GM23338 (cell line): ENCODE results near the gene ZNF605. TPM values are rescaled to one million over a fixed set of nuclear protein-coding genes. Genes with fewer than 3 reads are reported as not detected.

Experiments
- ATAC-seq: fragments of 200-7000 bp; cut with Tn5 transposase; 3 replicates; pipeline ENCODE4 v1.9.1; 2020
- DNase-seq: peaks from one replicate; pipeline ENCODE4 v3.0.0-alpha.2; 2015; ENCODE audit warnings: low spot score
- H2AFZ ChIP-seq: fragments of 200-600 bp; sonication (generic); 2 replicates; pipeline ENCODE4 v1.8.0; 2016; ENCODE audit warnings: antibody characterized with exemption, mild to moderate bottlenecking, moderate library complexity
- H3F3A ChIP-seq: fragments of 200-600 bp; sonication (generic); replicated peaks from 2 replicates; pipeline ENCODE4 v1.8.0; 2017; ENCODE audit warnings: antibody characterized with exemption, mixed run types, low read depth
- H3K27ac ChIP-seq: fragments of 200-600 bp; sonication (generic); 2 replicates; pipeline ENCODE4 v1.6.1; 2016; ENCODE audit warnings: low read depth
- H3K27me3 ChIP-seq: fragments of 200-600 bp; sonication (generic); 2 replicates; pipeline ENCODE4 v1.8.0; 2016; ENCODE audit warnings: mild to moderate bottlenecking, mixed run types, moderate library complexity; ENCODE audit not compliant: insufficient read depth
- H3K36me3 ChIP-seq: fragments of 200-600 bp; sonication (generic); 2 replicates; pipeline ENCODE4 v1.8.0; 2016; ENCODE audit warnings: mild to moderate bottlenecking; ENCODE audit not compliant: insufficient read depth
- H3K4me1 ChIP-seq: fragments of 200-600 bp; sonication (generic); 2 replicates; pipeline ENCODE4 v1.8.0; 2016; ENCODE audit warnings: mild to moderate bottlenecking, moderate library complexity; ENCODE audit not compliant: insufficient read depth
- H3K4me2 ChIP-seq: fragments of 200-600 bp; sonication (generic); 2 replicates; pipeline ENCODE4 v1.7.1; 2017; ENCODE audit warnings: mixed run types
- H3K4me3 ChIP-seq: fragments of 200-600 bp; sonication (generic); 2 replicates; pipeline ENCODE4 v1.6.1; 2016; ENCODE audit warnings: mixed run types
- H3K79me2 ChIP-seq: fragments of 200-600 bp; sonication (generic); replicated peaks from 2 replicates; pipeline ENCODE4 v1.8.0; 2017; ENCODE audit warnings: mild to moderate bottlenecking; ENCODE audit not compliant: insufficient read depth
- H3K9me2 ChIP-seq: fragments of 200-600 bp; sonication (generic); 2 replicates; pipeline ENCODE4 v1.8.0; 2017; ENCODE audit not compliant: insufficient read depth
- H4K20me1 ChIP-seq: fragments of 200-600 bp; sonication (generic); replicated peaks from 2 replicates; pipeline ENCODE4 v1.8.0; 2017; ENCODE audit warnings: mild to moderate bottlenecking; ENCODE audit not compliant: insufficient read depth
- H3K27ac Mint-ChIP-seq: 2 replicates; pipeline ENCODE4 v1.8.0; 2020; ENCODE audit warnings: inconsistent platforms, mild to moderate bottlenecking, moderate library complexity, mixed read lengths
- H3K27me3 Mint-ChIP-seq: 3 replicates; pipeline ENCODE4 v1.8.0; 2022; ENCODE audit warnings: low read depth, mild to moderate bottlenecking, moderate library complexity, mixed read lengths, inconsistent platforms; ENCODE audit not compliant: insufficient read depth, poor library complexity
- H3K36me3 Mint-ChIP-seq: 3 replicates; pipeline ENCODE4 v1.8.0; 2021; ENCODE audit warnings: low read depth, mild to moderate bottlenecking, inconsistent platforms, moderate library complexity, mixed read lengths
- H3K4me1 Mint-ChIP-seq: 3 replicates; pipeline ENCODE4 v1.8.0; 2020; ENCODE audit warnings: mild to moderate bottlenecking, inconsistent platforms, mixed read lengths
- H3K4me3 Mint-ChIP-seq: 3 replicates; pipeline ENCODE4 v1.8.0; 2021; ENCODE audit warnings: moderate library complexity, mild to moderate bottlenecking, inconsistent platforms, mixed read lengths
- H3K9me3 Mint-ChIP-seq: 3 replicates; pipeline ENCODE4 v1.8.0; 2020; ENCODE audit warnings: moderate library complexity, mild to moderate bottlenecking, inconsistent platforms, mixed read lengths
- CREB1 ChIP-seq: fragments of 250-450 bp; sonication (Bioruptor Pico); IDR thresholded peaks from 2 replicates; pipeline ENCODE4 v1.5.0; 2020; ENCODE audit warnings: low read depth, mild to moderate bottlenecking, moderate library complexity
- ETS1 ChIP-seq: IDR thresholded peaks from 2 replicates; pipeline ENCODE4 v1.6.1; 2016; ENCODE audit warnings: antibody characterized with exemption
- EZH2 ChIP-seq: fragments of 200-600 bp; sonication (generic); IDR thresholded peaks from one replicate; pipeline ENCODE4 v1.8.0; 2017; ENCODE audit warnings: antibody characterized with exemption, mild to moderate bottlenecking, low read depth; ENCODE audit not compliant: unreplicated experiment
- EZH2phosphoT487 ChIP-seq: fragments of 200-600 bp; sonication (generic); IDR thresholded peaks from one replicate; pipeline ENCODE4 v1.8.1; 2018; ENCODE audit warnings: antibody characterized with exemption; ENCODE audit not compliant: unreplicated experiment
- JUNB ChIP-seq: IDR thresholded peaks from one replicate; pipeline ENCODE4 v1.6.1; 2016; ENCODE audit warnings: antibody characterized with exemption; ENCODE audit not compliant: unreplicated experiment
- NANOG ChIP-seq: IDR thresholded peaks from 2 replicates; pipeline ENCODE4 v1.6.1; 2016; ENCODE audit warnings: antibody characterized with exemption, borderline replicate concordance
- POLR2AphosphoS5 ChIP-seq: IDR thresholded peaks from 2 replicates; pipeline ENCODE4 v1.6.1; 2016; ENCODE audit warnings: antibody characterized with exemption, low read depth
- STAT1 ChIP-seq: IDR thresholded peaks from one replicate; pipeline ENCODE4 v1.6.1; 2016; ENCODE audit warnings: antibody characterized with exemption; ENCODE audit not compliant: unreplicated experiment
- ZNF114 ChIP-seq: fragments of 250-450 bp; sonication (Bioruptor Pico); IDR thresholded peaks from 2 replicates; pipeline ENCODE4 v1.5.0; 2020; ENCODE audit warnings: mild to moderate bottlenecking, moderate library complexity
- ZNF331 ChIP-seq: fragments of 250-450 bp; sonication (Bioruptor Pico); IDR thresholded peaks from 2 replicates; pipeline ENCODE4 v1.5.0; 2020; ENCODE audit warnings: low read depth, mild to moderate bottlenecking, moderate library complexity
- ZNF462 ChIP-seq: fragments of 250-450 bp; sonication (Bioruptor Pico); IDR thresholded peaks from 2 replicates; pipeline ENCODE4 v1.5.0; 2020; ENCODE audit warnings: mild to moderate bottlenecking, moderate library complexity
- polyA plus RNA-seq: library from polyadenylated mRNA; unstranded; fragments of >200 nt; fragmentation: Nextera tagmentation; extraction: Ambion mirVana; gene quantifications from 2 replicates; pipeline ENCODE4 v1.2.1, GENCODE V29; 2016
- total RNA-seq: library from RNA; depleted of rRNA; stranded (reverse); fragments of >200 nt; shearing (Covaris generic); gene quantifications from 2 replicates; pipeline ENCODE4 v1.2.3, GENCODE V29; 2014
- TF ChIP-seq, protein P1 (sequence below), 2 experiments: fragments of 200-600 bp in 1 of 2; sonication (generic) in 1 of 2; conservative IDR thresholded peaks; 2 replicates each; pipeline versions ENCODE4 v1.5.1 to v1.6.1; 2016 to 2017; ENCODE audit warnings: antibody characterized with exemption in 2 of 2, low read depth in 2 of 2, mild to moderate bottlenecking in 2 of 2, moderate library complexity in 1 of 2

ZNF605 gene
- total and polyA plus RNA-seq, 2 experiments from 2014 or later = 13.5 to 17.1 TPM

- Histone ChIP-seq H3F3A (peaks cover 4% of the 10 kb centered on the region; the same call in 1 of the 2 replicates), H3K4me3 (no peak overlapping the region), H2AFZ (no peak overlapping the region), H3K9me2 (no peaks in the 10 kb centered on the region), H4K20me1 (no peaks in the 10 kb centered on the region), H3K4me1 (no peaks in the 10 kb centered on the region), H3K27me3 (no peaks in the 10 kb centered on the region), H3K36me3 (peaks cover 18% of the 10 kb centered on the region; the same call in 1 of the 2 replicates), H3K79me2 (peaks cover 8% of the 10 kb centered on the region; the same call in 1 of the 2 replicates), H3K4me2 (no peak overlapping the region), H3K27ac (no peak overlapping the region)
- no peaks in the 10 kb centered on the region for H3K4me1 Mint-ChIP-seq
- H3K4me3 Mint-ChIP-seq = no peak overlapping the region
- no peak overlapping the region for H3K27ac Mint-ChIP-seq
- ATAC-seq (no peak), DNase-seq (no peak)
- peaks cover 48% of the 10 kb centered on the region for H3K9me3 Mint-ChIP-seq
- H3K27me3 Mint-ChIP-seq = peaks cover 4% of the 10 kb centered on the region
- H3K36me3 Mint-ChIP-seq = peaks cover 90% of the 10 kb centered on the region
- TF ChIP-seq, protein P1, sequence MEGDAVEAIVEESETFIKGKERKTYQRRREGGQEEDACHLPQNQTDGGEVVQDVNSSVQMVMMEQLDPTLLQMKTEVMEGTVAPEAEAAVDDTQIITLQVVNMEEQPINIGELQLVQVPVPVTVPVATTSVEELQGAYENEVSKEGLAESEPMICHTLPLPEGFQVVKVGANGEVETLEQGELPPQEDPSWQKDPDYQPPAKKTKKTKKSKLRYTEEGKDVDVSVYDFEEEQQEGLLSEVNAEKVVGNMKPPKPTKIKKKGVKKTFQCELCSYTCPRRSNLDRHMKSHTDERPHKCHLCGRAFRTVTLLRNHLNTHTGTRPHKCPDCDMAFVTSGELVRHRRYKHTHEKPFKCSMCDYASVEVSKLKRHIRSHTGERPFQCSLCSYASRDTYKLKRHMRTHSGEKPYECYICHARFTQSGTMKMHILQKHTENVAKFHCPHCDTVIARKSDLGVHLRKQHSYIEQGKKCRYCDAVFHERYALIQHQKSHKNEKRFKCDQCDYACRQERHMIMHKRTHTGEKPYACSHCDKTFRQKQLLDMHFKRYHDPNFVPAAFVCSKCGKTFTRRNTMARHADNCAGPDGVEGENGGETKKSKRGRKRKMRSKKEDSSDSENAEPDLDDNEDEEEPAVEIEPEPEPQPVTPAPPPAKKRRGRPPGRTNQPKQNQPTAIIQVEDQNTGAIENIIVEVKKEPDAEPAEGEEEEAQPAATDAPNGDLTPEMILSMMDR (conservative IDR thresholded peaks at IDR 0.05; ENCODE audit: low read depth in 2 of 2) = no peak
- TF ChIP-seq STAT1 (no peak), CREB1 (CRISPR knock-in tag) (no peak), NANOG (no peak), EZH2phosphoT487 (no peak), EZH2 (no peak), ETS1 (no peak)
Observed at GRCh38 chr12:132945806-132946205, 10.3 kb downstream of the ZNF605 start.

DNA sequence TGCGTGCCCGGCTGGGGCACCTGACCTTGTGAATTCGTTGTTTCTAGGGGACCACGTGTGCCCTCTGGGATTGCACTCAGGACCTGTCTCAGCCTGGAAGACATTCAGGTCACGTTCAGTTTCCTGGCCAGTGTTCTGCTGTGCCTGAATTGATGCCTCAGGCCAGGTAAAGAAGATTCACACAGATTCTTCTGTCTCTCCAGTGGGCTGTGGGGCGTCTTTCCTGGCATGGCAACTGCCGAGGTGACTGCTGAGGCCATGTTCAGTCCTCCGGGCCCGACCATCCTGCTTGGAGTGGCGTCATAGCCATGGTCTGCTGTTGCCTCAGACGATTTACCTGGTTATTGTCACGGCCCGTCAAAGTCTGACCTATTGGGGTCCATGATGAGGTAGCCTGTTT lies 13.5 kb downstream of the ZNF605 start:
- Mint-ChIP-seq H3K4me3 (no peak overlapping the region), H3K27me3 (peaks cover 10% of the 10 kb centered on the region), H3K4me1 (no peaks in the 10 kb centered on the region), H3K36me3 (peaks cover 87% of the 10 kb centered on the region), H3K27ac (no peak overlapping the region), H3K9me3 (peaks cover 64% of the 10 kb centered on the region)
- H4K20me1 ChIP-seq = no peaks in the 10 kb centered on the region
- no peaks in the 10 kb centered on the region for H3F3A ChIP-seq
- DNase-seq = no peak
- no peak overlapping the region for H3K4me2 ChIP-seq
- ATAC-seq = no peak
- H3K4me3 ChIP-seq = no peak overlapping the region
- H3K4me1 ChIP-seq = no peaks in the 10 kb centered on the region
- no peaks in the 10 kb centered on the region; the same call in 1 of the 2 replicates for H3K79me2 ChIP-seq
- H2AFZ ChIP-seq = no peak overlapping the region
- no peaks in the 10 kb centered on the region for H3K27me3 ChIP-seq
- H3K27ac ChIP-seq = no peak overlapping the region
- peaks cover 18% of the 10 kb centered on the region; the same call in 1 of the 2 replicates for H3K36me3 ChIP-seq
- H3K9me2 ChIP-seq = no peaks in the 10 kb centered on the region
- TF ChIP-seq STAT1 (no peak), ZNF331 (CRISPR knock-in tag) (no peak), EZH2 (no peak), POLR2AphosphoS5 (no peak), CREB1 (CRISPR knock-in tag) (no peak), ZNF114 (CRISPR knock-in tag) (no peak), JUNB (no peak), ZNF462 (CRISPR knock-in tag) (no peak), NANOG (no peak), ETS1 (no peak)
